Measurements from ENCODE around the gene SPATA20.

Gene SPATA20

DNA sequence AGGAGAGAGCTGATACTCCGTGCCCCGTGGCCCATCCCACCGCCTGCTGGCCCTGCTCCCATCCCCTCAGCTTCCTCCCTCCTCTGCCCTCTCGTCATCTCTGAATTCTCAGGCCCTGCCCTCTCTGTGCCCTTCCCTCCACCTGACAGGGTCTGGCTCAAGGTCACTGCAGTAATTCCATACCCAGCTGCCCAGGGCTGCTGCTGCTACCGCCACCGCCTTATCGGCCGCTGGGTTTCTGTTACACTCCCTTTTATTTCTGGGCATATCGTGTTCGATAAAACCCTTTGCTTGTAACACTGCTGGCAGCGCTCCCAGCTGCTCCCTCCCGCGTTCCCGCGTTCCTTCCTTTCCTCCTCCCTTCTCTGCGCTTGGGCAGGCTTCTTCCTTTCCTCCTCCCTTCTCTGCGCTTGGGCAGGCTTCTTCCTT is 13.2 kb upstream of the SPATA20 start:
- Histone ChIP-seq H3K36me3 (ENCODE audit: control insufficient read depth, insufficient read depth, low read length) (no peaks in the 10 kb centered on the region; the same call in 1 of the 2 replicates), H3K4me3 (ENCODE audit: low read depth, low read length) (peak overlapping the region; percentile 66), H3K27me3 (ENCODE audit: control insufficient read depth, insufficient read depth, low read length) (peaks cover 36% of the 10 kb centered on the region), H3K9me3 (ENCODE audit: control insufficient read depth, insufficient read depth, low read length) (no peaks in the 10 kb centered on the region), H3K27ac (ENCODE audit: low read depth, low read length) (no peak overlapping the region), H3K4me1 (ENCODE audit: control insufficient read depth, insufficient read depth, low read length) (peaks cover 16% of the 10 kb centered on the region), H3K9ac (ENCODE audit: low read depth, low read length) (no peak overlapping the region)

GRCh38 chr17:50534222-50534978 is 12.6 kb upstream of the SPATA20 start:
- peaks cover 36% of the 10 kb centered on the region for H3K27me3 ChIP-seq (ENCODE audit: control insufficient read depth, insufficient read depth, low read length)

DNA sequence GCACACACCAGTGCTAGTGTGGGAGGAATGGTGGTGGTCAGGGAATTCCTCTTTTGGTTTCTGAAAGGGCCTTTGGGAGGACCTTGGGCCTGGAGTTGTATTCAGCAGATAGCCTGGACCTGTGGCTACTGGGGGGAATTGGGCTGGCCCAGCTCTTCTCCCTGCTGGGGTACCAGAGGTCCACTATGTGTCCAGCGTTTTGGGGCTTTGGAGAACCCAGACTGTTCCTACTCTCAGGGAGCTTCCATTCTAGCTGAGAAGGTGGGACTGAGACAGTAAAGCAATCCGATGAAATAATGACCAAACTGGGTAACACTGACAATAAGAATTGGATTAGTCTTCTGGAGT is 12.0 kb upstream of the SPATA20 start:
- Histone ChIP-seq H3K9ac (ENCODE audit: low read depth, low read length) (no peak overlapping the region), H3K27me3 (ENCODE audit: control insufficient read depth, insufficient read depth, low read length) (peaks cover 36% of the 10 kb centered on the region), H3K9me3 (ENCODE audit: control insufficient read depth, insufficient read depth, low read length) (no peaks in the 10 kb centered on the region), H3K4me1 (ENCODE audit: control insufficient read depth, insufficient read depth, low read length) (peaks cover 18% of the 10 kb centered on the region), H3K27ac (ENCODE audit: low read depth, low read length) (no peak overlapping the region), H3K4me3 (ENCODE audit: low read depth, low read length) (no peak overlapping the region), H3K36me3 (ENCODE audit: control insufficient read depth, insufficient read depth, low read length) (no peaks in the 10 kb centered on the region; the same call in 1 of the 2 replicates)

More at GRCh38 chr17:50534222-50534978, 12.6 kb upstream of the SPATA20 start:
- Histone ChIP-seq H3K4me1 (ENCODE audit: control insufficient read depth, insufficient read depth, low read length) (peaks cover 16% of the 10 kb centered on the region), H3K4me3 (ENCODE audit: low read depth, low read length) (peak overlapping the region; percentile 66), H3K36me3 (ENCODE audit: control insufficient read depth, insufficient read depth, low read length) (no peaks in the 10 kb centered on the region; the same call in 1 of the 2 replicates), H3K9me3 (ENCODE audit: control insufficient read depth, insufficient read depth, low read length) (no peaks in the 10 kb centered on the region), H3K9ac (ENCODE audit: low read depth, low read length) (no peak overlapping the region), H3K27ac (ENCODE audit: low read depth, low read length) (no peak overlapping the region)

GRCh38 chr17:50535407-50535806 is 11.6 kb upstream of the SPATA20 start:
- H3K36me3 ChIP-seq (ENCODE audit: control insufficient read depth, insufficient read depth, low read length): no peaks in the 10 kb centered on the region; the same call in 1 of the 2 replicates
- H3K27me3 ChIP-seq (ENCODE audit: control insufficient read depth, insufficient read depth, low read length): peaks cover 36% of the 10 kb centered on the region
- peaks cover 20% of the 10 kb centered on the region for H3K4me1 ChIP-seq (ENCODE audit: control insufficient read depth, insufficient read depth, low read length)
- no peaks in the 10 kb centered on the region for H3K9me3 ChIP-seq (ENCODE audit: control insufficient read depth, insufficient read depth, low read length)
- no peak overlapping the region for H3K9ac ChIP-seq (ENCODE audit: low read depth, low read length)
- H3K4me3 ChIP-seq (ENCODE audit: low read depth, low read length): no peak overlapping the region
- H3K27ac ChIP-seq (ENCODE audit: low read depth, low read length): no peak overlapping the region

- Histone ChIP-seq H3K27ac (ENCODE audit: low read depth, low read length) (no peak overlapping the region), H3K27me3 (ENCODE audit: control insufficient read depth, insufficient read depth, low read length) (peaks cover 36% of the 10 kb centered on the region), H3K4me3 (ENCODE audit: low read depth, low read length) (no peak overlapping the region), H3K36me3 (ENCODE audit: control insufficient read depth, insufficient read depth, low read length) (no peaks in the 10 kb centered on the region; the same call in 1 of the 2 replicates), H3K9ac (ENCODE audit: low read depth, low read length) (no peak overlapping the region), H3K9me3 (ENCODE audit: control insufficient read depth, insufficient read depth, low read length) (no peaks in the 10 kb centered on the region), H3K4me1 (ENCODE audit: control insufficient read depth, insufficient read depth, low read length) (peaks cover 17% of the 10 kb centered on the region)
Observed at GRCh38 chr17:50536683-50537646, 10.0 kb upstream of the SPATA20 start.

DNA sequence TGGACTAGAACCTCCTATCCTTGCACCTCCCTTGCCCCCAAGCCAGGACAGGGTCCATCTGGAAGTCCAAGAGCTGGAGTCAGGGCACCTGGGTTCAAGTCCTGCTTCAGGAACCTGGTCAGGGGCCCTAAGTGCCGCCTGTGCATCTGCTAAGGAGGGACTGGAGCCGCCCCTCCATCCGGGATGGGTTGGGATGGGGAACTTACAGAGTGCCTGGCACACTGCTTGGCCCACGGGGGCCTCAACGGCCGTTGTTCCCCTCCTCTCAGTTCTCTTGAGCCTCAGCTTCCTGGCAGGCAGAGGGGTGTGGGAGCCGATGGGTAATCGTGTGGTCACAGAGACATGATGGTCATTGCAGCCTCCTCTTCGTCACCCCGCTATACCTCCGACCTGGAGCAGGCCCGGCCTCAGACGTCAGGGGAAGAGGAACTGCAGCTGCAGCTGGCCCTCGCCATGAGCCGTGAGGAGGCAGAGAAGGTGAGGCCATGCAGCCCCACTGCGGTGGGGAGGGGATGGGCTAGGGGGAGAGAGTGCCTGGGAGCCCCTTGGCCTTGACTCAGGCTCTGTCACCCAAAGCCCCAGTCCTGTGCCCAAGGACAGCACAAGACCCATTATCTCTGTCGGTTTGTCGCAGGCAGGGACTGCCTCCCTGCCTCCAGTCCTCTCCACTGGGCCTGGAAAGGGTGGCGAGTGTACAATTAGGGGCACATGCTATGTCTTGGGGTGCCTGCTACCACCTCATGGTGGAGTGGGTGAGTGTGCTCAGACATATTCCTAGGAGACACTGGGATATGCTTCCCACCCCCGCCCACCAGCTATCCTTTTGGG is 9.0 kb upstream of the SPATA20 start:
- Histone ChIP-seq H3K4me3 (ENCODE audit: low read depth, low read length) (no peak overlapping the region), H3K36me3 (ENCODE audit: control insufficient read depth, insufficient read depth, low read length) (no peaks in the 10 kb centered on the region; the same call in 1 of the 2 replicates), H3K4me1 (ENCODE audit: control insufficient read depth, insufficient read depth, low read length) (peaks cover 20% of the 10 kb centered on the region), H3K27ac (ENCODE audit: low read depth, low read length) (no peak overlapping the region), H3K9ac (ENCODE audit: low read depth, low read length) (no peak overlapping the region), H3K9me3 (ENCODE audit: control insufficient read depth, insufficient read depth, low read length) (no peaks in the 10 kb centered on the region), H3K27me3 (ENCODE audit: control insufficient read depth, insufficient read depth, low read length) (peaks cover 26% of the 10 kb centered on the region)

- H3K9ac ChIP-seq (ENCODE audit: low read depth, low read length): no peak overlapping the region
- H3K4me3 ChIP-seq (ENCODE audit: low read depth, low read length): no peak overlapping the region
- no peaks in the 10 kb centered on the region for H3K9me3 ChIP-seq (ENCODE audit: control insufficient read depth, insufficient read depth, low read length)
- peaks cover 18% of the 10 kb centered on the region for H3K27me3 ChIP-seq (ENCODE audit: control insufficient read depth, insufficient read depth, low read length)
- H3K36me3 ChIP-seq (ENCODE audit: control insufficient read depth, insufficient read depth, low read length): no peaks in the 10 kb centered on the region; the same call in 1 of the 2 replicates
- peaks cover 23% of the 10 kb centered on the region for H3K4me1 ChIP-seq (ENCODE audit: control insufficient read depth, insufficient read depth, low read length)
- H3K27ac ChIP-seq (ENCODE audit: low read depth, low read length): no peak overlapping the region
Observed at GRCh38 chr17:50538549-50539410, 8.2 kb upstream of the SPATA20 start.

GRCh38 chr17:50539762-50540559 is 7.0 kb upstream of the SPATA20 start:
- no peaks in the 10 kb centered on the region for H3K9me3 ChIP-seq (ENCODE audit: control insufficient read depth, insufficient read depth, low read length)
- no peaks in the 10 kb centered on the region; the same call in 1 of the 2 replicates for H3K36me3 ChIP-seq (ENCODE audit: control insufficient read depth, insufficient read depth, low read length)
- H3K27ac ChIP-seq (ENCODE audit: low read depth, low read length): no peak overlapping the region
- peaks cover 10% of the 10 kb centered on the region for H3K27me3 ChIP-seq (ENCODE audit: control insufficient read depth, insufficient read depth, low read length)
- peaks cover 14% of the 10 kb centered on the region for H3K4me1 ChIP-seq (ENCODE audit: control insufficient read depth, insufficient read depth, low read length)
- H3K9ac ChIP-seq (ENCODE audit: low read depth, low read length): no peak overlapping the region
- no peak overlapping the region for H3K4me3 ChIP-seq (ENCODE audit: low read depth, low read length)

DNA sequence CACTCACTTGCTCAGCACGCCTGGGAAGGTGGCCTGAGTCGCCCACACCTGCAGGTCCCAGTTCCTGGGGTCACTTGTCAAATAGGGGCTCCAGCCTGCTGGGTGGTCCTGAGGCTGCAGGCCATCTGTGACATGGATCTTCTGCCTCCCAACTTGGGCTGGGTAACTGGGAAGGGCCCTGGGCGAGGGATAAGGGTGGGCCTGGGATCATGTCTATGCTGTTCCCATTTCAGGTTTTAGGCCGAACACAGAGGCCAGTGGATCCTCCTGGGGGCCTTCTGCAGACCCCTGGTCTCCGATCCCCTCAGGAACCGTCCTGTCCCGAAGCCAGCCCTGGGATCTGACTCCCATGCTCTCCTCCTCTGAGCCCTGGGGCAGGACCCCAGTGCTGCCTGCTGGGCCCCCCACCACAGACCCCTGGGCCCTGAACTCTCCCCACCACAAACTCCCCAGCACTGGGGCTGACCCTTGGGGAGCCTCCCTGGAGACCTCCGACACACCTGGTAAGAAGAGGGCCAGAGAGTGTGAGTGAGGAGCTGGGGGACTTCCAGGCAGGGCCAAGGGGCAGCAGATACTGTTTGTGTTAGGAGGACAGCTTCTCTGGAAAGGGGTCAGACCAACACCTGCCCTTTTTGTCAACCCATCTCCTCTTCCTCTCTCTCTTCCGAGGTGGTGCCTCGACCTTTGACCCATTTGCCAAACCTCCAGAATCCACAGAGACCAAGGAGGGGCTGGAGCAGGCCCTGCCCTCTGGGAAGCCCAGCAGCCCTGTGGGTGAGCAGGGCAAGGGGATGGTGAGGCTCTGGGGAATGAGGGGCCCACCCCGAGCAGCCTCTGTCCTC is 6.2 kb upstream of the SPATA20 start:
- Histone ChIP-seq H3K9me3 (ENCODE audit: control insufficient read depth, insufficient read depth, low read length) (no peaks in the 10 kb centered on the region), H3K27me3 (ENCODE audit: control insufficient read depth, insufficient read depth, low read length) (peaks cover 10% of the 10 kb centered on the region), H3K36me3 (ENCODE audit: control insufficient read depth, insufficient read depth, low read length) (no peaks in the 10 kb centered on the region; the same call in 1 of the 2 replicates), H3K27ac (ENCODE audit: low read depth, low read length) (no peak overlapping the region), H3K4me1 (ENCODE audit: control insufficient read depth, insufficient read depth, low read length) (peaks cover 14% of the 10 kb centered on the region), H3K4me3 (ENCODE audit: low read depth, low read length) (no peak overlapping the region), H3K9ac (ENCODE audit: low read depth, low read length) (no peak overlapping the region)
